Caco-2 (cell line): ENCODE data around the gene LCN9. TPM values are rescaled to one million over a fixed set of nuclear protein-coding genes. Genes with fewer than 3 reads are reported as not detected.

Experiments
- Bru-seq: library from RNA; stranded (reverse); fragments of 400-500 nt; gene quantifications from one replicate; lab custom pipeline; 2021; lab: Mats Ljungman, UMichigan
- BruChase-seq, 2 experiments: library from RNA; stranded (reverse); fragments of 400-500 nt; gene quantifications; one replicate each; lab custom pipeline; 2021; lab: Mats Ljungman, UMichigan
- BruUV-seq: library from RNA; stranded (reverse); fragments of 400-500 nt; replicated peaks from 2 replicates; lab custom pipeline; 2021; lab: Mats Ljungman, UMichigan
- CTCF ChIA-PET: fragments of 300-600 bp; sonication (Branson Sonifier 250); formaldehyde crosslinking; loops from one replicate; lab custom pipeline; 2022; ENCODE audit warnings: antibody characterized with exemption; lab: Charles Lee
- POLR2A ChIA-PET: fragments of 300-600 bp; sonication (Branson Sonifier 250); formaldehyde crosslinking; loops from one replicate; lab custom pipeline; 2022; ENCODE audit warnings: antibody characterized with exemption; lab: Charles Lee
- DNase-seq, 2 experiments: peaks; one replicate each; pipeline versions ENCODE4 v3.0.0 to v3.0.0-alpha.2; 2020 to 2022
- H3K27me3 ChIP-seq: replicated peaks from 2 replicates; pipeline ENCODE4 v1.6.0; 2011; ENCODE audit warnings: low read length; ENCODE audit not compliant: control insufficient read depth, insufficient read depth
- H3K36me3 ChIP-seq: 2 replicates; pipeline ENCODE4 v1.5.1; 2011; ENCODE audit warnings: low read length; ENCODE audit not compliant: control insufficient read depth, insufficient read depth
- H3K4me1 ChIP-seq: fragments of 250-450 bp; sonication (Bioruptor Pico); 2 replicates; pipeline ENCODE4 v1.5.1; 2020; ENCODE audit warnings: mild to moderate bottlenecking
- H3K4me3 ChIP-seq: 2 replicates; pipeline ENCODE4 v1.5.1; 2011; ENCODE audit warnings: low read depth, mild to moderate bottlenecking, control low read depth, low read length
- H3K9me3 ChIP-seq: fragments of 250-450 bp; sonication (Bioruptor Pico); 2 replicates; pipeline ENCODE4 v1.5.1; 2020; ENCODE audit warnings: mild to moderate bottlenecking, moderate library complexity
- H3K27ac Mint-ChIP-seq: one replicate; pipeline ENCODE4 v1.8.0; 2022; ENCODE audit warnings: mixed read lengths; ENCODE audit not compliant: unreplicated experiment
- H3K27me3 Mint-ChIP-seq: one replicate; pipeline ENCODE4 v1.8.0; 2022; ENCODE audit warnings: mixed read lengths; ENCODE audit not compliant: insufficient read depth, unreplicated experiment
- H3K36me3 Mint-ChIP-seq: one replicate; pipeline ENCODE4 v1.8.0; 2022; ENCODE audit warnings: mild to moderate bottlenecking, mixed read lengths; ENCODE audit not compliant: insufficient read depth, unreplicated experiment
- H3K4me1 Mint-ChIP-seq: one replicate; pipeline ENCODE4 v1.8.0; 2022; ENCODE audit warnings: low read depth, mixed read lengths; ENCODE audit not compliant: unreplicated experiment
- H3K4me3 Mint-ChIP-seq: one replicate; pipeline ENCODE4 v1.8.0; 2022; ENCODE audit warnings: mild to moderate bottlenecking, moderate library complexity, mixed read lengths; ENCODE audit not compliant: unreplicated experiment
- H3K9me3 Mint-ChIP-seq: one replicate; pipeline ENCODE4 v1.8.0; 2022; ENCODE audit warnings: mixed read lengths; ENCODE audit not compliant: unreplicated experiment
- intact Hi-C: fragments of 100-400 bp; cut with micrococcal nuclease; formaldehyde crosslinking; loops from one replicate; pipeline ENCODE4 v1.10.0; 2022; ENCODE audit not compliant: unreplicated experiment
- long read RNA-seq: library from polyadenylated mRNA; stranded (forward); transcript quantifications from one replicate; pipeline ENCODE4 v2.0.0, GENCODE V29; 2022
- total RNA-seq: library from RNA; stranded (reverse); gene quantifications from 2 replicates; pipeline ENCODE4 v1.2.3, GENCODE V29; 2022
- TF ChIP-seq, protein P1 (sequence below), 2 experiments: fragments of 200-600 bp in 1 of 2; IDR thresholded peaks; 1 replicate in 1 of 2; 2 replicates in 1 of 2; pipeline versions ENCODE4 v1.5.1 to v1.8.0; 2011 to 2022; ENCODE audit warnings: antibody characterized with exemption in 1 of 2, control low read depth in 1 of 2, inconsistent platforms in 1 of 2, low read depth in 1 of 2, low read length in 1 of 2, mild to moderate bottlenecking in 1 of 2, moderate library complexity in 1 of 2; ENCODE audit not compliant: insufficient read depth in 1 of 2, severe bottlenecking in 1 of 2, unreplicated experiment in 1 of 2

The LCN9 gene, protein sequence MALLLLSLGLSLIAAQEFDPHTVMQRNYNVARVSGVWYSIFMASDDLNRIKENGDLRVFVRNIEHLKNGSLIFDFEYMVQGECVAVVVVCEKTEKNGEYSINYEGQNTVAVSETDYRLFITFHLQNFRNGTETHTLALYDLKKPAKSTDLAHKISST
- not detected in 2 replicates for total RNA-seq
- Bru-seq, nascent RNA, result not detected
- BruChase-seq, experiment 1, labeled RNA remaining after a 2-hour chase, result not detected
- BruChase-seq, experiment 2, labeled RNA remaining after a 6-hour chase, result not detected
- long read RNA-seq, result 0 reads

DNA sequence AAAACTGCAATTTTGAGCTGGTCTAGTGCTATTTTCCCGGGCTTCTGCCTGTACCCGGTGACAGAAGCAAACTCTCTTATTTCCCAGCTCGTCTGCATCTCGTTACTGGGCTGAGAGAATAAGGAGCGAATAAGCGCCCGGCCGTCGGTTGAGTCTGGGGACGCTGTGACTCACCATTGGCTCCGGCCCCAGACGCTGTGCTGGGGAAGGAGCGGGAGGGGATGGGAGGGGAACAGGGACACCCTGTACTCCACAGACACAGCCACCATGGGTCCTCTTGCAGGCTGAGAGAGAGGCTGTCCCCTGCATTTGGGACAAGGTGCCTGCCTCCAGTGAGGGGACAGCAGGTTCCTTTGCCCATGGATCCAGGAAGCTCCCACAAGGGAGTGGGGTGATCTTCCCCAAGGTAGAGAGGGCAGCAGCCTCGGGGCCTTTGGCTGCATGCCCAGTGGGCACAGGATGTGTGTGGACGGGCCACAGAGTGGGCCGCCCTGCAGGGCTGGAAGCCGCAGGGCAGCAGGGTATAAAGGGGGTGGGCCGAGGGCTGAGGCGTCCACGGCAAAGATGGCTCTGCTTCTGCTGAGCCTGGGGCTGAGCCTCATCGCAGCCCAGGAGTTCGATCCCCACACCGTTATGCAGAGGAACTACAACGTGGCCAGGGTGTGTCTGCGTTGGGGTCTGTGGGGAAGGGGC lies at the start of gene LCN9:
LCN9 (plus strand) TSS at position 552 of the 693 bp plus-strand sequence; CDS start at position 565, 13 bp downstream.
- Mint-ChIP-seq H3K27ac (no peak within 1 kb of the TSS), H3K9me3 (no peaks in the 10 kb centered on the region), H3K27me3 (peaks cover 7% of the 10 kb centered on the region), H3K4me3 (no peak within 1 kb of the TSS), H3K36me3 (peaks cover 2% of the 10 kb centered on the region), H3K4me1 (no peaks in the 10 kb centered on the region)
- Histone ChIP-seq H3K4me3 (no peak within 1 kb of the TSS), H3K36me3 (no peaks in the 10 kb centered on the region), H3K4me1 (no peaks in the 10 kb centered on the region), H3K27me3 (no peaks in the 10 kb centered on the region), H3K9me3 (no peaks in the 10 kb centered on the region; the same call in none of the 2 replicates)
- intact Hi-C loops, result no loop called here
- ChIA-PET POLR2A (no interaction called here), CTCF (no interaction called here)
- no TSS peak for BruUV-seq
- DNase-seq, result no peak
- TF ChIP-seq, protein P1, sequence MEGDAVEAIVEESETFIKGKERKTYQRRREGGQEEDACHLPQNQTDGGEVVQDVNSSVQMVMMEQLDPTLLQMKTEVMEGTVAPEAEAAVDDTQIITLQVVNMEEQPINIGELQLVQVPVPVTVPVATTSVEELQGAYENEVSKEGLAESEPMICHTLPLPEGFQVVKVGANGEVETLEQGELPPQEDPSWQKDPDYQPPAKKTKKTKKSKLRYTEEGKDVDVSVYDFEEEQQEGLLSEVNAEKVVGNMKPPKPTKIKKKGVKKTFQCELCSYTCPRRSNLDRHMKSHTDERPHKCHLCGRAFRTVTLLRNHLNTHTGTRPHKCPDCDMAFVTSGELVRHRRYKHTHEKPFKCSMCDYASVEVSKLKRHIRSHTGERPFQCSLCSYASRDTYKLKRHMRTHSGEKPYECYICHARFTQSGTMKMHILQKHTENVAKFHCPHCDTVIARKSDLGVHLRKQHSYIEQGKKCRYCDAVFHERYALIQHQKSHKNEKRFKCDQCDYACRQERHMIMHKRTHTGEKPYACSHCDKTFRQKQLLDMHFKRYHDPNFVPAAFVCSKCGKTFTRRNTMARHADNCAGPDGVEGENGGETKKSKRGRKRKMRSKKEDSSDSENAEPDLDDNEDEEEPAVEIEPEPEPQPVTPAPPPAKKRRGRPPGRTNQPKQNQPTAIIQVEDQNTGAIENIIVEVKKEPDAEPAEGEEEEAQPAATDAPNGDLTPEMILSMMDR (IDR thresholded peaks at IDR 0.05; ENCODE audit: insufficient read depth in 1 of 2, low read depth in 1 of 2, low read length in 1 of 2, severe bottlenecking in 1 of 2, unreplicated experiment in 1 of 2), result no peak

DNA sequence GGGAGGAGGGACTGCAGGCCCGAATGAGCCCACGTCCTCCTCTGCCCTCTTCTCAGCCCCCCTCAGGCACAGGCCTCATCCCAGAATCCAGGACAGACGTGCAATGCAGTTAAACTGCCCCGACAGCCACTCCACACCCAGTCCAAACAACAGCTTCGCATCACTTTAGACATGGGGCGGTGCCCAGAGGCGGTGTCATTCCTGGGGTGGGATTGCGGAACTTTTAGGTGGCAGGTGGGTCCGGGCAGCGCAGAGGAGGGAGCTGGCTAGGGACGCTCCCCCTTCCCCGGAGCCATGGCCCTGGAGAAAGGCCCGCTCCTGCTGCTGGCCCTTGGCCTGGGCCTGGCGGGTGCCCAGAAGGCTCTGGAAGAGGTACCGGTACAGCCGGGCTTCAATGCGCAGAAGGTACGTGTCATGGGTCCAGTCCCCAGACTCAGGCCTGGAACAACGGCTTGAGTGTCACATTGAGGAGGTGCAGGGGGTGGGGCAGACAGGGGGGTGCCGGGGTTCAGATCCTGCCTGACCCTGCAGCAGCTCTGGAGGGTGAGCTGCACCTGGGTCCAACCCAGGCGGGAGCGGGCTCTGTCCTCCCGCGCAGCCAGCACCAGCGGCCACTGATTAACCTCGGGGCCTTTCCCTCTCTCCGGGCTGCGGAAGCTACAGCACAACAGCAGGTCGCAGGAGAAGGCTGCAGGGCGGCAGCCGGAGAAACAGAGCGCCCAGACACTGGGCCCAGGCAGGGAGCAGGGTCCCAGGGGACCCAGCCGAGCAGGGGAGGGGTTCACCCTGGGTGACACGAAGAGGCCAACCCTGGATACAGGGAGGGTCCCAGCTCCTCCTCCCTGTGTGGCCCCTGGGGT lies 48.9 kb upstream of the LCN9 start:
- peaks cover 17% of the 10 kb centered on the region for H3K27me3 Mint-ChIP-seq
- no peak overlapping the region for H3K4me3 ChIP-seq
- H3K27ac Mint-ChIP-seq, result no peak overlapping the region
- no peak overlapping the region for H3K4me3 Mint-ChIP-seq
- no peak for DNase-seq
- peaks cover 10% of the 10 kb centered on the region for H3K9me3 Mint-ChIP-seq
- TF ChIP-seq, protein P1 (IDR thresholded peaks at IDR 0.05; ENCODE audit: insufficient read depth in 1 of 2, low read depth in 1 of 2, low read length in 1 of 2, severe bottlenecking in 1 of 2, unreplicated experiment in 1 of 2), result no peak
- no peaks in the 10 kb centered on the region for H3K4me1 Mint-ChIP-seq
- H3K36me3 ChIP-seq, result no peaks in the 10 kb centered on the region
- ChIA-PET CTCF (no interaction called here), POLR2A (no interaction called here)
- intact Hi-C loops, result no loop called here
- no peaks in the 10 kb centered on the region for H3K36me3 Mint-ChIP-seq
- H3K9me3 ChIP-seq, result no peaks in the 10 kb centered on the region
- H3K27me3 ChIP-seq, result no peaks in the 10 kb centered on the region
- no peaks in the 10 kb centered on the region for H3K4me1 ChIP-seq
- BruUV-seq, result no TSS peak
